DND-41 (cell line): ENCODE results near the gene SMG6.

Experiments
- ATAC-seq: fragments of 200-7000 bp; cut with Tn5 transposase; 3 replicates; pipeline ENCODE4 v1.9.1; 2021; ENCODE audit warnings: low read depth; ENCODE audit not compliant: insufficient read depth
- DNase-seq: peaks from one replicate; pipeline ENCODE4 v3.0.0-alpha.2; 2020
- H2AFZ ChIP-seq: 2 replicates; pipeline ENCODE4 v1.6.0; 2012; ENCODE audit warnings: low read depth, low read length
- H3K27ac ChIP-seq: 2 replicates; pipeline ENCODE4 v1.5.1; 2012; ENCODE audit warnings: low read length, inconsistent platforms
- H3K27me3 ChIP-seq: fragments of 200-600 bp; sonication (generic); 2 replicates; pipeline ENCODE4 v1.6.0; 2012; ENCODE audit warnings: low read length, mild to moderate bottlenecking, inconsistent platforms; ENCODE audit not compliant: insufficient read depth, poor library complexity
- H3K36me3 ChIP-seq: 2 replicates; pipeline ENCODE4 v1.5.1; 2012; ENCODE audit warnings: low read length, inconsistent platforms; ENCODE audit not compliant: insufficient read depth
- H3K4me1 ChIP-seq: 2 replicates; pipeline ENCODE4 v1.5.1; 2012; ENCODE audit warnings: mild to moderate bottlenecking, low read length; ENCODE audit not compliant: insufficient read depth
- H3K4me2 ChIP-seq: 2 replicates; pipeline ENCODE4 v1.6.0; 2012; ENCODE audit warnings: mild to moderate bottlenecking, moderate library complexity, low read length, inconsistent platforms; ENCODE audit not compliant: insufficient read depth
- H3K4me3 ChIP-seq, 2 experiments: fragments of 200-600 bp in 1 of 2; shearing (Covaris generic) in 1 of 2; 2 replicates each; pipeline ENCODE4 v1.5.1; 2012 to 2016; ENCODE audit warnings: inconsistent platforms in 2 of 2, low read length in 2 of 2, mild to moderate bottlenecking in 2 of 2, low read depth in 1 of 2, moderate library complexity in 1 of 2
- H3K79me2 ChIP-seq: 2 replicates; pipeline ENCODE4 v1.6.0; 2012; ENCODE audit warnings: low read length, inconsistent platforms; ENCODE audit not compliant: insufficient read depth
- H3K9ac ChIP-seq: 2 replicates; pipeline ENCODE4 v1.6.0; 2012; ENCODE audit warnings: low read depth, mild to moderate bottlenecking, inconsistent platforms, low read length, moderate library complexity
- H3K9me3 ChIP-seq: 2 replicates; pipeline ENCODE4 v1.5.1; 2012; ENCODE audit warnings: low read length, moderate library complexity, mild to moderate bottlenecking, inconsistent platforms; ENCODE audit not compliant: insufficient read depth, severe bottlenecking
- H4K20me1 ChIP-seq: 2 replicates; pipeline ENCODE4 v1.6.0; 2012; ENCODE audit warnings: low read length; ENCODE audit not compliant: insufficient read depth
- CTCF ChIP-seq: IDR thresholded peaks from 2 replicates; pipeline ENCODE4 v1.5.1; 2012; ENCODE audit warnings: borderline replicate concordance, low read length, moderate library complexity, mild to moderate bottlenecking; ENCODE audit not compliant: poor library complexity, severe bottlenecking; ENCODE audit errors: extremely low read depth
- EZH2 ChIP-seq: IDR thresholded peaks from 3 replicates; pipeline ENCODE4 v1.6.1; 2012; ENCODE audit warnings: borderline replicate concordance, low read depth, mild to moderate bottlenecking, moderate library complexity, low read length, inconsistent platforms; ENCODE audit not compliant: severe bottlenecking

The SMG6 gene

DNA sequence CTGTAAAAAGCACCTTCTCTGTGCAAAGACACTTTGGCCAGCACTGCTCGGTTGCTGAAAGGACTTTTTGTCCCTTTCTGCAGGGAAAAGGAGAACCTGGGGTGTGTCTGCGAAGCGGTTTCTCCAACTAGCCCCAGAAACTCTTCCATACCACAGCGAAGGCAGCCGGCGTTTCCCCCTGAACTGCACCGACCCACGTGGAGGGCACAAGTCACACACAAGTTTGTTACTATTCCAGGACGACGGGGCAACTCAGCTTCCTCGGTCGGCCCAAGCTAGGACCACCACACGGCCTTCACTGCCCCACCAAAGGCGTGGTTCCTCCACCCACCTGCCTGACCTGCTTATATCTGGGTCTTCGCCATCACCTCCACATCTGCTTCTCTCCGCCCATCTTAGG, 280.3 kb downstream of the SMG6 start:
- Histone ChIP-seq H3K9ac (no peak overlapping the region), H3K4me1 (peaks cover 17% of the 10 kb centered on the region), H3K4me3 (no peak overlapping the region), H3K79me2 (no peaks in the 10 kb centered on the region), H3K27me3 (peaks cover 59% of the 10 kb centered on the region), H4K20me1 (no peaks in the 10 kb centered on the region; the same call in 1 of the 2 replicates), H2AFZ (no peak overlapping the region), H3K27ac (no peak overlapping the region), H3K9me3 (no peaks in the 10 kb centered on the region), H3K36me3 (no peaks in the 10 kb centered on the region), H3K4me2 (no peak overlapping the region)
- no peak for DNase-seq
- ATAC-seq = no peak
- TF ChIP-seq CTCF (no peak), EZH2 (no peak)

DNA sequence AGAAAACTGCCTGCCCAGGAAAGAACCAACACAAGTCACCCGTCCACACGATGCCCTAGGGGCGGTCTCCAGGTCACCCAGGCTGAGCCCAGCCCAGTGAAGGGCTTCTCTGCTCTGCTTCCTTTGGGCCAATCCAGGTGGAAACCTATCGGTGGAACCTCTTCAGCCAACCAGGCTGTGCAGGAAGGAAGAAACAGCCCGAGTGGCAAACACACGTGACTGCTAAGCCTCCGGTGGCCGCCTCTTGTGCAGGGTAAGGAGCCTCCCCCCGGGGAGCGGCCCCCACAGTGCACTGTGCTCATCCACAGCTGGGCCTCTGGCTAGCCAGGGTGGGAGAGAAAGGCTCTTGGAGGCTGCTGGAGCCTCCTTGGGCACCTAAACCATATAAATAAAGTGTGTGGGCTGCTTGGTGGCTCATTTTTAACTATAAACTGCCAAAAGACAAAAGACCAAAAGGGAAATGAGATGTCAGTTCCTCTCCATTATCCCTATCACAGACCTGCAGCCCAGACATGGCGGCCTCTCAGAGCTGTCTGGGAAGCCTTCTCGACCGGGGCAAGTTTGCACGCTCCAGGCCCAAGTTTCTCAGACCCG, 280.8 kb downstream of the SMG6 start:
- H4K20me1 ChIP-seq = no peaks in the 10 kb centered on the region; the same call in 1 of the 2 replicates
- H3K36me3 ChIP-seq = no peaks in the 10 kb centered on the region
- H3K79me2 ChIP-seq = no peaks in the 10 kb centered on the region
- ATAC-seq = no peak
- H3K27ac ChIP-seq = no peak overlapping the region
- no peak for DNase-seq
- TF ChIP-seq CTCF (no peak), EZH2 (no peak)
- no peak overlapping the region for H3K4me2 ChIP-seq
- no peaks in the 10 kb centered on the region for H3K9me3 ChIP-seq
- H3K4me3 ChIP-seq = no peak overlapping the region
- H3K4me1 ChIP-seq = peaks cover 17% of the 10 kb centered on the region
- no peak overlapping the region for H3K9ac ChIP-seq
- H3K27me3 ChIP-seq = peaks cover 63% of the 10 kb centered on the region
- no peak overlapping the region for H2AFZ ChIP-seq

DNA sequence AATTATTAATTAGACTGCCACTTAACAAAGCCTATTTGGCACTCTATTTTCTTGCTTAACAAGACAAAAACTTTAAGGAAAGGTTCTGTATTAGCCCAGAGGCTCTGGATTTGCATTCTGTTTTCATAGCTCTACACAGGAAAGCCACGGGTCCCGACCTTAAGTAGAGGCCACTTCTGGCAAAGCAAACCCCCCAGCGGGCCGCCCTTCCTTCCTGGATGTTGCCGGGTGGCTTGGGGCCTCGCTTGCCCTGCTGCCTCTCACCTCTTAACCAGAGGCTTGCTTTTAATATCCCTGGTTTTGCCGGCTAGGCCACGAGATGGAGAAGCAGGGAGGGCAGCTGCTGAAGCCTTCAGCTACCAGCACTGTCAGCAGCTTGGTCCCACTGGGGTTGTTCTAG, 282.9 kb downstream of the SMG6 start:
- ATAC-seq = no peak
- Histone ChIP-seq H3K27me3 (peaks cover 56% of the 10 kb centered on the region), H2AFZ (no peak overlapping the region), H3K27ac (no peak overlapping the region), H3K9me3 (no peaks in the 10 kb centered on the region), H3K4me2 (no peak overlapping the region), H3K4me3 (no peak overlapping the region), H3K36me3 (no peaks in the 10 kb centered on the region), H3K9ac (no peak overlapping the region), H3K79me2 (no peaks in the 10 kb centered on the region), H3K4me1 (peaks cover 13% of the 10 kb centered on the region), H4K20me1 (no peaks in the 10 kb centered on the region; the same call in 1 of the 2 replicates)
- TF ChIP-seq EZH2 = no peak
- no peak for TF ChIP-seq CTCF
- DNase-seq = no peak

DNA sequence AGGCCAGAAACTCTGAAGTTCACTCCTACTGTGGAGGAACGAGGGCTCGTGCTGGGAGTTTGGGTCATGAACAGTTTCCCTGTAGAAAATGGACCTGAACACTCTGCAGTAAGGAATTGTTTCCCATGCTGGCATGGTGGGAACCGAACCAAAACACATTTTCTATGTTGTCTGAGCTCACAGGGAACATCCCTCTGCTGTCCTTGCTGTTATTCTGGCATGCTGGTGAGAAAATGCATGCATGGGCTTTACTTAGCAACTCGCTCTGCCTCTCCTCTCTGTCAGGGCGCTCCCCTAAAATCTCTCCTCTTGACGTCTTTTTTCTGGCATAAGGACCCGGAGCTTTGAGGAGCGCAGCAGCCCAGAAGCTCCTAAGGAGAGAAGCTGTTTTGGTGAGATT, 283.9 kb downstream of the SMG6 start:
- ATAC-seq (no peak), DNase-seq (no peak)
- Histone ChIP-seq H4K20me1 (no peaks in the 10 kb centered on the region; the same call in 1 of the 2 replicates), H3K4me1 (peaks cover 5% of the 10 kb centered on the region), H3K27me3 (peaks cover 46% of the 10 kb centered on the region), H3K79me2 (no peaks in the 10 kb centered on the region), H3K36me3 (no peaks in the 10 kb centered on the region), H3K4me3 (no peak overlapping the region), H3K4me2 (no peak overlapping the region), H3K9me3 (no peaks in the 10 kb centered on the region), H2AFZ (no peak overlapping the region), H3K9ac (no peak overlapping the region), H3K27ac (no peak overlapping the region)
- no peak for TF ChIP-seq EZH2
- no peak for TF ChIP-seq CTCF
